Natural killer cell (primary cell): Measurements from ENCODE around the gene PLEKHG4. TPM values are rescaled to one million over a fixed set of nuclear protein-coding genes. Genes with fewer than 3 reads are reported as not detected.

ENCODE experiments used
- ATAC-seq, 3 donors: fragments of 150-1000 bp in 2 of 3; fragments of 200-7000 bp in 1 of 3; cut with Tn5 transposase; 1 replicate in 1 of 3; 2 replicates in 2 of 3; pipeline ENCODE4 v1.10.0; 2021; ENCODE audit warnings: mild to moderate bottlenecking in 2 of 3, moderate library complexity in 2 of 3
- DNase-seq, 2 donors: peaks; one replicate each; pipeline versions ENCODE4 v3.0.0 to v3.0.0-alpha.2; 2013 to 2021; ENCODE audit warnings: mixed read lengths in 1 of 2
- H3K27ac ChIP-seq: one replicate; pipeline ENCODE4 v1.5.1; 2013; ENCODE audit warnings: mild to moderate bottlenecking, low read length
- H3K27me3 ChIP-seq: one replicate; pipeline ENCODE4 v1.6.1; 2013; ENCODE audit warnings: low read length; ENCODE audit not compliant: control insufficient read depth, insufficient read depth
- H3K36me3 ChIP-seq: one replicate; pipeline ENCODE4 v1.6.1; 2013; ENCODE audit warnings: low read length; ENCODE audit not compliant: control insufficient read depth, insufficient read depth
- H3K4me1 ChIP-seq: one replicate; pipeline ENCODE4 v1.6.1; 2013; ENCODE audit warnings: low read length; ENCODE audit not compliant: control insufficient read depth, insufficient read depth
- H3K4me3 ChIP-seq: one replicate; pipeline ENCODE4 v1.5.1; 2013; ENCODE audit warnings: low read length
- H3K9me3 ChIP-seq: one replicate; pipeline ENCODE4 v1.6.1; 2013; ENCODE audit warnings: low read length; ENCODE audit not compliant: control insufficient read depth, insufficient read depth
- H3K27ac Mint-ChIP-seq, 2 donors: one replicate each; pipeline ENCODE4 v1.8.0; 2022; ENCODE audit warnings: mild to moderate bottlenecking in 2 of 2, mixed read lengths in 2 of 2, moderate library complexity in 1 of 2
- H3K27me3 Mint-ChIP-seq, 2 donors: one replicate each; pipeline ENCODE4 v1.8.0; 2022; ENCODE audit warnings: low read depth in 2 of 2, mixed read lengths in 2 of 2
- H3K36me3 Mint-ChIP-seq: one replicate; pipeline ENCODE4 v1.8.0; 2022; ENCODE audit warnings: mixed read lengths
- H3K4me1 Mint-ChIP-seq, 2 donors: one replicate each; pipeline ENCODE4 v1.8.0; 2022; ENCODE audit warnings: mixed read lengths in 2 of 2
- H3K4me3 Mint-ChIP-seq: one replicate; pipeline ENCODE4 v1.8.0; 2022; ENCODE audit warnings: mild to moderate bottlenecking, moderate library complexity, mixed read lengths
- H3K9me3 Mint-ChIP-seq, 2 donors: one replicate each; pipeline ENCODE4 v1.8.0; 2022; ENCODE audit warnings: mixed read lengths in 2 of 2
- CTCF ChIP-seq: fragments of 200-600 bp; IDR thresholded peaks from one replicate; pipeline ENCODE4 v1.8.0; 2022; ENCODE audit warnings: antibody characterized with exemption
- WGBS: methylation state at CpG from one replicate; pipeline ENCODE4 v1.1.7; 2013; ENCODE audit warnings: missing lambda C conversion rate; ENCODE audit not compliant: insufficient coverage; 5-methylcytosine and 5-hydroxymethylcytosine counted together
- intact Hi-C: fragments of 100-400 bp; cut with micrococcal nuclease; formaldehyde crosslinking; loops from one replicate; pipeline ENCODE4 v1.14.2; 2022
- total RNA-seq, 4 donors: library from RNA; stranded (reverse); fragments of 120-200 nt in 1 of 4; gene quantifications; one replicate each; pipeline versions ENCODE4 v1.2.3 to v1.2.4, GENCODE V29; 2013 to 2022

Gene PLEKHG4
- total RNA-seq, 3 donors from 2014 or later (not counting 1 experiment from before 2014, with no cell fraction given): 6.8 to 14.7 (median 8.5) TPM

GRCh38 chr16:67236563-67237395 is 42.6 kb upstream of the PLEKHG4 start:
- Histone ChIP-seq H3K9me3 (no peaks in the 10 kb centered on the region), H3K27ac (peak overlapping the region; percentile 12), H3K4me3 (no peak overlapping the region), H3K4me1 (no peaks in the 10 kb centered on the region), H3K27me3 (no peaks in the 10 kb centered on the region), H3K36me3 (peaks cover 47% of the 10 kb centered on the region)
- no peaks in the 10 kb centered on the region for H3K36me3 Mint-ChIP-seq
- H3K9me3 Mint-ChIP-seq: no peaks in the 10 kb centered on the region
- no peak overlapping the region for H3K4me3 Mint-ChIP-seq
- intact Hi-C loops: no loop called here
- H3K4me1 Mint-ChIP-seq: peaks cover 6 to 29% of the 10 kb centered on the region in 2 donors
- ATAC-seq (peak; percentile 83 to 94 (median 90)), DNase-seq (peak; percentile 50 to 78)
- TF ChIP-seq CTCF: no peak
- 94% methylated on average over 49 of the region's 50 CpGs for WGBS
- peak overlapping the region; percentile 30 to 63 for H3K27ac Mint-ChIP-seq
- no peaks in the 10 kb centered on the region for H3K27me3 Mint-ChIP-seq

GRCh38 chr16:67237396-67238277 is 41.7 kb upstream of the PLEKHG4 start:
- intact Hi-C loops: no loop called here
- no peak for TF ChIP-seq CTCF
- Histone ChIP-seq H3K4me1 (peaks cover 5% of the 10 kb centered on the region), H3K4me3 (no peak overlapping the region), H3K9me3 (no peaks in the 10 kb centered on the region), H3K36me3 (peaks cover 47% of the 10 kb centered on the region), H3K27ac (no peak overlapping the region), H3K27me3 (no peaks in the 10 kb centered on the region)
- no peaks in the 10 kb centered on the region for H3K27me3 Mint-ChIP-seq
- no peaks in the 10 kb centered on the region for H3K9me3 Mint-ChIP-seq
- H3K4me3 Mint-ChIP-seq: no peak overlapping the region
- peaks cover 11 to 32% of the 10 kb centered on the region in 2 donors for H3K4me1 Mint-ChIP-seq
- no peak for DNase-seq
- ATAC-seq: no peak
- 98% methylated on average over 13 of the region's 16 CpGs for WGBS
- H3K36me3 Mint-ChIP-seq: no peaks in the 10 kb centered on the region
- H3K27ac Mint-ChIP-seq: peak overlapping the region; percentile 9 to 63

GRCh38 chr16:67238278-67238575 is 41.1 kb upstream of the PLEKHG4 start:
- no peaks in the 10 kb centered on the region for H3K27me3 Mint-ChIP-seq

More at GRCh38 chr16:67238278-67238575, 41.1 kb upstream of the PLEKHG4 start:
- no peaks in the 10 kb centered on the region for H3K36me3 Mint-ChIP-seq
- H3K27ac Mint-ChIP-seq: peak overlapping the region in 1 of 2 donors; percentile 9
- Histone ChIP-seq H3K4me3 (no peak overlapping the region), H3K36me3 (peaks cover 46% of the 10 kb centered on the region), H3K27me3 (no peaks in the 10 kb centered on the region), H3K9me3 (no peaks in the 10 kb centered on the region), H3K4me1 (peaks cover 5% of the 10 kb centered on the region), H3K27ac (no peak overlapping the region)
- intact Hi-C loops: no loop called here
- no peak for TF ChIP-seq CTCF
- ATAC-seq: no peak
- H3K9me3 Mint-ChIP-seq: no peaks in the 10 kb centered on the region
- no peak overlapping the region for H3K4me3 Mint-ChIP-seq
- peaks cover 13 to 34% of the 10 kb centered on the region in 2 donors for H3K4me1 Mint-ChIP-seq
- no peak for DNase-seq
- WGBS: 100% methylated on average over 1 of the region's 3 CpGs
